Neural progenitor cell (in vitro differentiated cells): ENCODE measurements around the gene TET2. TPM values are rescaled to one million over a fixed set of nuclear protein-coding genes. Genes with fewer than 3 reads are reported as not detected.
A peak's percentile ranks its signal among the peaks of the same experiment; 100 is the strongest.

Experiments
- DNase-seq: peaks from one replicate; pipeline ENCODE4 v3.0.0-alpha.2; 2016; ENCODE audit warnings: low spot score
- H2AFZ ChIP-seq: fragments of 200-600 bp; sonication (generic); replicated peaks from 2 replicates; pipeline ENCODE4 v1.6.1; 2016; ENCODE audit warnings: antibody characterized with exemption
- H3F3A ChIP-seq: fragments of 200-600 bp; sonication (generic); 2 replicates; pipeline ENCODE4 v1.6.1; 2016; ENCODE audit warnings: antibody characterized with exemption, low read depth
- H3K27ac ChIP-seq: fragments of 200-600 bp; sonication (generic); 2 replicates; pipeline ENCODE4 v1.5.1; 2016; ENCODE audit warnings: mild to moderate bottlenecking
- H3K27me3 ChIP-seq: fragments of 200-600 bp; sonication (generic); 2 replicates; pipeline ENCODE4 v1.6.1; 2016; ENCODE audit warnings: mild to moderate bottlenecking, moderate library complexity
- H3K36me3 ChIP-seq: fragments of 200-600 bp; sonication (generic); 2 replicates; pipeline ENCODE4 v1.5.1; 2016
- H3K4me1 ChIP-seq: fragments of 200-600 bp; sonication (generic); 2 replicates; pipeline ENCODE4 v1.6.1; 2016; ENCODE audit warnings: mixed run types
- H3K4me2 ChIP-seq: fragments of 200-600 bp; sonication (generic); 2 replicates; pipeline ENCODE4 v1.6.1; 2016
- H3K4me3 ChIP-seq: fragments of 200-600 bp; sonication (generic); 2 replicates; pipeline ENCODE4 v1.5.1; 2016
- H3K79me2 ChIP-seq: fragments of 200-600 bp; sonication (generic); 2 replicates; pipeline ENCODE4 v1.6.1; 2016; ENCODE audit warnings: low read depth
- H3K9ac ChIP-seq: fragments of 200-600 bp; sonication (generic); 2 replicates; pipeline ENCODE4 v1.6.1; 2016
- H3K9me3 ChIP-seq: fragments of 200-600 bp; sonication (generic); 2 replicates; pipeline ENCODE4 v1.5.1; 2016; ENCODE audit warnings: low read depth
- H4K20me1 ChIP-seq: fragments of 200-600 bp; sonication (generic); 2 replicates; pipeline ENCODE4 v1.6.1; 2016; ENCODE audit warnings: low read depth
- H3K27ac Mint-ChIP-seq: 3 replicates; pipeline ENCODE4 v1.8.0; 2021; ENCODE audit warnings: mixed read lengths
- H3K27me3 Mint-ChIP-seq: 2 replicates; pipeline ENCODE4 v1.8.0; 2022; ENCODE audit warnings: low read depth, mild to moderate bottlenecking, inconsistent platforms, moderate library complexity, mixed read lengths; ENCODE audit not compliant: insufficient read depth
- H3K36me3 Mint-ChIP-seq: 3 replicates; pipeline ENCODE4 v1.8.0; 2021; ENCODE audit warnings: mixed read lengths
- H3K4me1 Mint-ChIP-seq: 3 replicates; pipeline ENCODE4 v1.8.0; 2021; ENCODE audit warnings: mixed read lengths
- H3K4me3 Mint-ChIP-seq: 3 replicates; pipeline ENCODE4 v1.8.0; 2021; ENCODE audit warnings: mild to moderate bottlenecking, moderate library complexity, mixed read lengths
- H3K9me3 Mint-ChIP-seq: 3 replicates; pipeline ENCODE4 v1.8.0; 2020; ENCODE audit warnings: mixed read lengths
- EZH2 ChIP-seq: fragments of 200-600 bp; sonication (generic); IDR thresholded peaks from 2 replicates; pipeline ENCODE4 v1.6.1; 2017; ENCODE audit warnings: antibody characterized with exemption, mild to moderate bottlenecking, moderate library complexity
- EZH2phosphoT487 ChIP-seq: fragments of 200-600 bp; sonication (generic); IDR thresholded peaks from 2 replicates; pipeline ENCODE4 v1.6.1; 2017; ENCODE audit warnings: antibody characterized with exemption
- total RNA-seq: library from RNA; depleted of rRNA; stranded (reverse); fragments of >200 nt; gene quantifications from 2 replicates; pipeline ENCODE4 v1.2.3, GENCODE V29; 2015; ENCODE audit warnings: low replicate concordance
- TF ChIP-seq, protein P1 (sequence below): fragments of 200-600 bp; sonication (generic); IDR thresholded peaks from 2 replicates; pipeline ENCODE4 v1.5.1; 2017; ENCODE audit warnings: antibody characterized with exemption, mild to moderate bottlenecking

TET2 gene
- total RNA-seq, 1 donor from 2014 or later: 17.0 TPM

DNA sequence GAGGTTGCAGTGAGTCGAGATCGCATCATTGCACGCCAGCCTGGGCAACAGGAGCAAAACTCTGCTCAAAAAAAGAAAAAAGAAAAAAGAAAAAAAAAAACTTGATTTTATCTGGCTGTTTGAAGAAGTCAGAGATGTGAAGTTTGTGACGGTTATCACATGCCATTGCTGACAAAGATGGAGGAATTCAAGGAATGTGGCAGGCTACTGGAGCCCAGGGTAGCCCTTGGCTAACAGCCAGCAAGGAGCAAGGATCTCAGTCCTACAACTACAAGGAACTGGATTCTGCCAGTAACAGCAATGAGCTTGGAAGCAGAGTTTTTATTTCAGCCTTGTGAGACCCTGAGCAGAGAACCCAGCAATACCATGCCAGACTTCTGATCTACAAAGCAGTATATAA lies 24.3 kb upstream of the TET2 start:
- Histone ChIP-seq H3K79me2 (no peaks in the 10 kb centered on the region), H3K9me3 (no peaks in the 10 kb centered on the region), H3K27me3 (no peaks in the 10 kb centered on the region), H3K27ac (no peak overlapping the region), H3K4me2 (no peak overlapping the region), H4K20me1 (no peaks in the 10 kb centered on the region), H3K36me3 (no peaks in the 10 kb centered on the region), H3F3A (no peaks in the 10 kb centered on the region), H3K9ac (no peak overlapping the region), H2AFZ (no peak overlapping the region), H3K4me1 (no peaks in the 10 kb centered on the region), H3K4me3 (no peak overlapping the region)
- H3K4me3 Mint-ChIP-seq: no peak overlapping the region
- H3K27me3 Mint-ChIP-seq: peaks cover 5% of the 10 kb centered on the region
- no peak overlapping the region for H3K27ac Mint-ChIP-seq
- TF ChIP-seq, protein P1, sequence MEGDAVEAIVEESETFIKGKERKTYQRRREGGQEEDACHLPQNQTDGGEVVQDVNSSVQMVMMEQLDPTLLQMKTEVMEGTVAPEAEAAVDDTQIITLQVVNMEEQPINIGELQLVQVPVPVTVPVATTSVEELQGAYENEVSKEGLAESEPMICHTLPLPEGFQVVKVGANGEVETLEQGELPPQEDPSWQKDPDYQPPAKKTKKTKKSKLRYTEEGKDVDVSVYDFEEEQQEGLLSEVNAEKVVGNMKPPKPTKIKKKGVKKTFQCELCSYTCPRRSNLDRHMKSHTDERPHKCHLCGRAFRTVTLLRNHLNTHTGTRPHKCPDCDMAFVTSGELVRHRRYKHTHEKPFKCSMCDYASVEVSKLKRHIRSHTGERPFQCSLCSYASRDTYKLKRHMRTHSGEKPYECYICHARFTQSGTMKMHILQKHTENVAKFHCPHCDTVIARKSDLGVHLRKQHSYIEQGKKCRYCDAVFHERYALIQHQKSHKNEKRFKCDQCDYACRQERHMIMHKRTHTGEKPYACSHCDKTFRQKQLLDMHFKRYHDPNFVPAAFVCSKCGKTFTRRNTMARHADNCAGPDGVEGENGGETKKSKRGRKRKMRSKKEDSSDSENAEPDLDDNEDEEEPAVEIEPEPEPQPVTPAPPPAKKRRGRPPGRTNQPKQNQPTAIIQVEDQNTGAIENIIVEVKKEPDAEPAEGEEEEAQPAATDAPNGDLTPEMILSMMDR: no peak
- no peak for TF ChIP-seq EZH2phosphoT487
- TF ChIP-seq EZH2: no peak
- no peaks in the 10 kb centered on the region for H3K4me1 Mint-ChIP-seq
- peaks cover 3% of the 10 kb centered on the region for H3K9me3 Mint-ChIP-seq
- DNase-seq: peak; percentile 54
- no peaks in the 10 kb centered on the region for H3K36me3 Mint-ChIP-seq

DNA sequence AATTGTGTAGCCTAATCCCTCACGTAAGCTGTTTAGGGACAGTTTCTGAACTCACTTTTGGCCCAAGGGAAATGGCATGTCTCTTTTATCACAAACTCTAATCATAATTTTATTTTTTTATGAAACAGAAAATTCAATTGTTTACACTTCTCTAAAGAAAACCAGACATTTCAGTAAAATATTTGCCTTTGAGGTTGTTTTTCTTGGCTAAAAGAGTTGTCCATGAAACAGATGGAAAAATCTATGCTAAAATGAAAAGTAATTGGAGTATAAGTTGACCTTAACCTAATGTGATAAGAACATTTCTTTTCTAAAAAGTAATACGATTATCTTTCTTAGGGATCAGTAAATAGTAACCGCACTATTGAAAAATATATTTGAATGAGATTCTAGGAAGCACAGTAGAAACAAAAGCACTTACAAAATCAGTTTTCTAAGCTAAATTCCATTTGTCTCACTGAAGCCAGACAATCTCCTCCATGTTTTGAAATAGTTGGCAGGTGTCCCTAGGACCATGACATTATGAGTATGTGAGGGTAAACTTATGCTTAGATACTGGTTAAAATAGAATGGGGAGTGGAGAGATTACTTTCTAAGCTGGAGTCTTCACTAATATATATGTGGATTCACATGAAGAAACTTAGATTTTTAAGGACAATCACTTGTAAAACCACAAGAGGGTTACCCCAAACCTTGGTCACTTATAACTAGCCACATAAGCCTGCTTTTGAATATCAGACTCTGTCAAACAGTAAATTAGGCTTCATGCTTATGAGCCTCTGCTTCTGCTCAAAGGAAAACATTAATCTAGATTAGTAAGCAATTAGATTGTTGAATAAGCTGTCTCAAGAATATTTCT lies 20.1 kb upstream of the TET2 start:
- H3K4me1 Mint-ChIP-seq: no peaks in the 10 kb centered on the region
- H3K4me2 ChIP-seq: no peak overlapping the region
- H3K4me3 Mint-ChIP-seq: no peak overlapping the region
- no peaks in the 10 kb centered on the region for H3F3A ChIP-seq
- H2AFZ ChIP-seq: no peak overlapping the region
- no peak for DNase-seq
- H3K27ac Mint-ChIP-seq: no peak overlapping the region
- H4K20me1 ChIP-seq: no peaks in the 10 kb centered on the region
- no peaks in the 10 kb centered on the region for H3K36me3 Mint-ChIP-seq
- H3K79me2 ChIP-seq: no peaks in the 10 kb centered on the region
- peaks cover 3% of the 10 kb centered on the region for H3K27me3 Mint-ChIP-seq
- no peaks in the 10 kb centered on the region for H3K36me3 ChIP-seq
- peaks cover 9% of the 10 kb centered on the region for H3K27me3 ChIP-seq
- no peaks in the 10 kb centered on the region for H3K4me1 ChIP-seq
- no peaks in the 10 kb centered on the region for H3K9me3 ChIP-seq
- H3K9ac ChIP-seq: no peak overlapping the region
- H3K27ac ChIP-seq: no peak overlapping the region
- TF ChIP-seq EZH2phosphoT487 (no peak), EZH2 (no peak)
- TF ChIP-seq, protein P1: no peak
- H3K4me3 ChIP-seq: no peak overlapping the region
- H3K9me3 Mint-ChIP-seq: peaks cover 3% of the 10 kb centered on the region

DNA sequence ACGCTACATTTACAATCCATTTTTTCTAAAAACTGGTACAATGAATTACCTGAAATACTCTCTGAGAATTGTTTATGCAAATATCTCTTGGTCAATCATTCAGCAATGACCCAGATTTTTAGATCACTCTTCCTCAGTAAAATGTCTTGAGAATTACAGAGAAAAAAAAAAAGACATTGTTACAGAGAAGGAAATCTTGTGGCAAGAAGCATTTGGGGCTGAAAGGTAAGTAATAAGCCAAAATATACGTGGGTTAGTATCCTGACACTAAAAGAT lies 19.6 kb upstream of the TET2 start:
- Mint-ChIP-seq H3K9me3 (peaks cover 3% of the 10 kb centered on the region), H3K4me3 (no peak overlapping the region), H3K36me3 (no peaks in the 10 kb centered on the region), H3K27ac (no peak overlapping the region), H3K4me1 (no peaks in the 10 kb centered on the region), H3K27me3 (peaks cover 3% of the 10 kb centered on the region)
- Histone ChIP-seq H3F3A (no peaks in the 10 kb centered on the region), H3K27ac (no peak overlapping the region), H2AFZ (no peak overlapping the region), H3K4me2 (no peak overlapping the region), H3K27me3 (peaks cover 9% of the 10 kb centered on the region), H4K20me1 (no peaks in the 10 kb centered on the region), H3K9ac (no peak overlapping the region), H3K4me1 (no peaks in the 10 kb centered on the region), H3K79me2 (no peaks in the 10 kb centered on the region), H3K9me3 (no peaks in the 10 kb centered on the region), H3K36me3 (no peaks in the 10 kb centered on the region), H3K4me3 (no peak overlapping the region)
- DNase-seq: no peak
- TF ChIP-seq, protein P1: no peak
- TF ChIP-seq EZH2 (no peak), EZH2phosphoT487 (no peak)
